HG03108 (cell line): ENCODE data around the gene ZNF117.
"Not testable (repeated sequence)": the region's sequence is repeated elsewhere in the genome, so short reads cannot be mapped to it uniquely, and the experiment has no call there.

Experiments
- ATAC-seq: cut with Tn5 transposase; IDR thresholded peaks from one replicate; pipeline ENCODE4 v1.9.1; 2021; ENCODE audit warnings: moderate library complexity; ENCODE audit not compliant: unreplicated experiment

The ZNF117 gene

GRCh38 chr7:64990936-64991335 lies at the start of gene ZNF117:
Gene ZNF117 (minus strand): TSS chr7:64991036.
- ATAC-seq = no peak

GRCh38 chr7:65038767-65039166 lies 47.9 kb upstream of the ZNF117 start:
- peak; percentile 10 for ATAC-seq

- ATAC-seq = peak; percentile 81
Observed at GRCh38 chr7:65037740-65038688, 47.2 kb upstream of the ZNF117 start.

GRCh38 chr7:65036526-65036925 lies 45.7 kb upstream of the ZNF117 start:
- not testable (repeated sequence) for ATAC-seq

- not testable (repeated sequence) for ATAC-seq
Observed at GRCh38 chr7:65035469-65035868, 44.6 kb upstream of the ZNF117 start.

GRCh38 chr7:65034120-65034782 lies 43.4 kb upstream of the ZNF117 start:
- not testable (repeated sequence) for ATAC-seq

GRCh38 chr7:65033391-65033790 lies 42.6 kb upstream of the ZNF117 start:
- ATAC-seq = not testable (repeated sequence)

- not testable (repeated sequence) for ATAC-seq
Observed at GRCh38 chr7:65025023-65025422, 34.2 kb upstream of the ZNF117 start.

GRCh38 chr7:65020978-65021377 lies 30.1 kb upstream of the ZNF117 start:
- ATAC-seq = not testable (repeated sequence)

GRCh38 chr7:65009881-65010280 lies 19.0 kb upstream of the ZNF117 start:
- ATAC-seq = not testable (repeated sequence)

- not testable (repeated sequence) for ATAC-seq
Observed at GRCh38 chr7:65009394-65009793, 18.6 kb upstream of the ZNF117 start.

GRCh38 chr7:65007036-65007435 lies 16.2 kb upstream of the ZNF117 start:
- not testable (repeated sequence) for ATAC-seq

GRCh38 chr7:65006094-65006992 lies 15.5 kb upstream of the ZNF117 start, which contains the start of gene ERV3-1:
Gene ERV3-1 (minus strand): TSS chr7:65006687. CDS start chr7:64993026, 13,661 bp downstream.
- ATAC-seq = peak; percentile 100

GRCh38 chr7:65004575-65004974 lies 13.7 kb upstream of the ZNF117 start:
- ATAC-seq = no peak

GRCh38 chr7:65002972-65003585 lies 12.2 kb upstream of the ZNF117 start:
- ATAC-seq = no peak

GRCh38 chr7:65001291-65001814 lies 10.5 kb upstream of the ZNF117 start:
- no peak for ATAC-seq

GRCh38 chr7:64999165-65000004 lies 8.5 kb upstream of the ZNF117 start:
- peak; percentile 63 for ATAC-seq

GRCh38 chr7:64998865-64999164 lies 8.0 kb upstream of the ZNF117 start:
- no peak for ATAC-seq

GRCh38 chr7:64997927-64998391 lies 7.1 kb upstream of the ZNF117 start:
- no peak for ATAC-seq
